GM23338 (cell line): ENCODE measurements around the gene PCYT1A. TPM values are rescaled to one million over a fixed set of nuclear protein-coding genes. Genes with fewer than 3 reads are reported as not detected.

ENCODE experiments used
- ATAC-seq: fragments of 200-7000 bp; cut with Tn5 transposase; 3 replicates; pipeline ENCODE4 v1.9.1; 2020
- DNase-seq: peaks from one replicate; pipeline ENCODE4 v3.0.0-alpha.2; 2015; ENCODE audit warnings: low spot score
- H2AFZ ChIP-seq: fragments of 200-600 bp; sonication (generic); 2 replicates; pipeline ENCODE4 v1.8.0; 2016; ENCODE audit warnings: antibody characterized with exemption, mild to moderate bottlenecking, moderate library complexity
- H3F3A ChIP-seq: fragments of 200-600 bp; sonication (generic); replicated peaks from 2 replicates; pipeline ENCODE4 v1.8.0; 2017; ENCODE audit warnings: antibody characterized with exemption, mixed run types, low read depth
- H3K27ac ChIP-seq: fragments of 200-600 bp; sonication (generic); 2 replicates; pipeline ENCODE4 v1.6.1; 2016; ENCODE audit warnings: low read depth
- H3K27me3 ChIP-seq: fragments of 200-600 bp; sonication (generic); 2 replicates; pipeline ENCODE4 v1.8.0; 2016; ENCODE audit warnings: mild to moderate bottlenecking, mixed run types, moderate library complexity; ENCODE audit not compliant: insufficient read depth
- H3K36me3 ChIP-seq: fragments of 200-600 bp; sonication (generic); 2 replicates; pipeline ENCODE4 v1.8.0; 2016; ENCODE audit warnings: mild to moderate bottlenecking; ENCODE audit not compliant: insufficient read depth
- H3K4me1 ChIP-seq: fragments of 200-600 bp; sonication (generic); 2 replicates; pipeline ENCODE4 v1.8.0; 2016; ENCODE audit warnings: mild to moderate bottlenecking, moderate library complexity; ENCODE audit not compliant: insufficient read depth
- H3K4me2 ChIP-seq: fragments of 200-600 bp; sonication (generic); 2 replicates; pipeline ENCODE4 v1.7.1; 2017; ENCODE audit warnings: mixed run types
- H3K4me3 ChIP-seq: fragments of 200-600 bp; sonication (generic); 2 replicates; pipeline ENCODE4 v1.6.1; 2016; ENCODE audit warnings: mixed run types
- H3K79me2 ChIP-seq: fragments of 200-600 bp; sonication (generic); replicated peaks from 2 replicates; pipeline ENCODE4 v1.8.0; 2017; ENCODE audit warnings: mild to moderate bottlenecking; ENCODE audit not compliant: insufficient read depth
- H3K9me2 ChIP-seq: fragments of 200-600 bp; sonication (generic); 2 replicates; pipeline ENCODE4 v1.8.0; 2017; ENCODE audit not compliant: insufficient read depth
- H4K20me1 ChIP-seq: fragments of 200-600 bp; sonication (generic); replicated peaks from 2 replicates; pipeline ENCODE4 v1.8.0; 2017; ENCODE audit warnings: mild to moderate bottlenecking; ENCODE audit not compliant: insufficient read depth
- H3K27ac Mint-ChIP-seq: 2 replicates; pipeline ENCODE4 v1.8.0; 2020; ENCODE audit warnings: inconsistent platforms, mild to moderate bottlenecking, moderate library complexity, mixed read lengths
- H3K27me3 Mint-ChIP-seq: 3 replicates; pipeline ENCODE4 v1.8.0; 2022; ENCODE audit warnings: low read depth, mild to moderate bottlenecking, moderate library complexity, mixed read lengths, inconsistent platforms; ENCODE audit not compliant: insufficient read depth, poor library complexity
- H3K36me3 Mint-ChIP-seq: 3 replicates; pipeline ENCODE4 v1.8.0; 2021; ENCODE audit warnings: low read depth, mild to moderate bottlenecking, inconsistent platforms, moderate library complexity, mixed read lengths
- H3K4me1 Mint-ChIP-seq: 3 replicates; pipeline ENCODE4 v1.8.0; 2020; ENCODE audit warnings: mild to moderate bottlenecking, inconsistent platforms, mixed read lengths
- H3K4me3 Mint-ChIP-seq: 3 replicates; pipeline ENCODE4 v1.8.0; 2021; ENCODE audit warnings: moderate library complexity, mild to moderate bottlenecking, inconsistent platforms, mixed read lengths
- H3K9me3 Mint-ChIP-seq: 3 replicates; pipeline ENCODE4 v1.8.0; 2020; ENCODE audit warnings: moderate library complexity, mild to moderate bottlenecking, inconsistent platforms, mixed read lengths
- CREB1 ChIP-seq: fragments of 250-450 bp; sonication (Bioruptor Pico); IDR thresholded peaks from 2 replicates; pipeline ENCODE4 v1.5.0; 2020; ENCODE audit warnings: low read depth, mild to moderate bottlenecking, moderate library complexity
- ETS1 ChIP-seq: IDR thresholded peaks from 2 replicates; pipeline ENCODE4 v1.6.1; 2016; ENCODE audit warnings: antibody characterized with exemption
- EZH2 ChIP-seq: fragments of 200-600 bp; sonication (generic); IDR thresholded peaks from one replicate; pipeline ENCODE4 v1.8.0; 2017; ENCODE audit warnings: antibody characterized with exemption, mild to moderate bottlenecking, low read depth; ENCODE audit not compliant: unreplicated experiment
- EZH2phosphoT487 ChIP-seq: fragments of 200-600 bp; sonication (generic); IDR thresholded peaks from one replicate; pipeline ENCODE4 v1.8.1; 2018; ENCODE audit warnings: antibody characterized with exemption; ENCODE audit not compliant: unreplicated experiment
- JUNB ChIP-seq: IDR thresholded peaks from one replicate; pipeline ENCODE4 v1.6.1; 2016; ENCODE audit warnings: antibody characterized with exemption; ENCODE audit not compliant: unreplicated experiment
- NANOG ChIP-seq: IDR thresholded peaks from 2 replicates; pipeline ENCODE4 v1.6.1; 2016; ENCODE audit warnings: antibody characterized with exemption, borderline replicate concordance
- POLR2AphosphoS5 ChIP-seq: IDR thresholded peaks from 2 replicates; pipeline ENCODE4 v1.6.1; 2016; ENCODE audit warnings: antibody characterized with exemption, low read depth
- STAT1 ChIP-seq: IDR thresholded peaks from one replicate; pipeline ENCODE4 v1.6.1; 2016; ENCODE audit warnings: antibody characterized with exemption; ENCODE audit not compliant: unreplicated experiment
- ZNF114 ChIP-seq: fragments of 250-450 bp; sonication (Bioruptor Pico); IDR thresholded peaks from 2 replicates; pipeline ENCODE4 v1.5.0; 2020; ENCODE audit warnings: mild to moderate bottlenecking, moderate library complexity
- ZNF331 ChIP-seq: fragments of 250-450 bp; sonication (Bioruptor Pico); IDR thresholded peaks from 2 replicates; pipeline ENCODE4 v1.5.0; 2020; ENCODE audit warnings: low read depth, mild to moderate bottlenecking, moderate library complexity
- polyA plus RNA-seq: library from polyadenylated mRNA; unstranded; fragments of >200 nt; fragmentation: Nextera tagmentation; extraction: Ambion mirVana; gene quantifications from 2 replicates; pipeline ENCODE4 v1.2.1, GENCODE V29; 2016
- total RNA-seq: library from RNA; depleted of rRNA; stranded (reverse); fragments of >200 nt; shearing (Covaris generic); gene quantifications from 2 replicates; pipeline ENCODE4 v1.2.3, GENCODE V29; 2014
- TF ChIP-seq, protein P1 (sequence below): IDR thresholded peaks from one replicate; pipeline ENCODE4 v1.6.1; 2018; ENCODE audit warnings: antibody characterized with exemption; ENCODE audit not compliant: unreplicated experiment
- TF ChIP-seq, protein P2 (sequence below): fragments of 250-450 bp; sonication (Bioruptor Pico); IDR thresholded peaks from 2 replicates; pipeline ENCODE4 v1.5.0; 2020; ENCODE audit warnings: mild to moderate bottlenecking, moderate library complexity
- TF ChIP-seq, protein P3 (sequence below), 2 experiments: fragments of 200-600 bp in 1 of 2; sonication (generic) in 1 of 2; conservative IDR thresholded peaks; 2 replicates each; pipeline versions ENCODE4 v1.5.1 to v1.6.1; 2016 to 2017; ENCODE audit warnings: antibody characterized with exemption in 2 of 2, low read depth in 2 of 2, mild to moderate bottlenecking in 2 of 2, moderate library complexity in 1 of 2

The PCYT1A gene
- total and polyA plus RNA-seq, 2 experiments from 2014 or later = 11.6 to 35.8 TPM

- Histone ChIP-seq H3K4me3 (no peak overlapping the region), H3K27ac (no peak overlapping the region), H3K79me2 (no peaks in the 10 kb centered on the region), H3K27me3 (no peaks in the 10 kb centered on the region), H4K20me1 (no peaks in the 10 kb centered on the region), H3F3A (0 out of 2 replicates have a peak, but pooled peaks cover 3% of the 10 kb centered on the region), H3K4me1 (no peaks in the 10 kb centered on the region; the same call in 1 of the 2 replicates), H2AFZ (no peak overlapping the region; the same call in 1 of the 2 replicates), H3K9me2 (no peaks in the 10 kb centered on the region), H3K36me3 (no peaks in the 10 kb centered on the region), H3K4me2 (no peak overlapping the region)
- H3K4me3 Mint-ChIP-seq = no peak overlapping the region
- ATAC-seq = no peak
- peaks cover 16% of the 10 kb centered on the region; the same call in 2 of the 3 replicates for H3K4me1 Mint-ChIP-seq
- H3K27ac Mint-ChIP-seq = no peak overlapping the region
- no peaks in the 10 kb centered on the region for H3K9me3 Mint-ChIP-seq
- no peak for TF ChIP-seq ZNF114 (CRISPR knock-in tag)
- TF ChIP-seq ETS1 = no peak
- no peak for TF ChIP-seq NANOG
- no peak for TF ChIP-seq EZH2
- TF ChIP-seq, protein P1, sequence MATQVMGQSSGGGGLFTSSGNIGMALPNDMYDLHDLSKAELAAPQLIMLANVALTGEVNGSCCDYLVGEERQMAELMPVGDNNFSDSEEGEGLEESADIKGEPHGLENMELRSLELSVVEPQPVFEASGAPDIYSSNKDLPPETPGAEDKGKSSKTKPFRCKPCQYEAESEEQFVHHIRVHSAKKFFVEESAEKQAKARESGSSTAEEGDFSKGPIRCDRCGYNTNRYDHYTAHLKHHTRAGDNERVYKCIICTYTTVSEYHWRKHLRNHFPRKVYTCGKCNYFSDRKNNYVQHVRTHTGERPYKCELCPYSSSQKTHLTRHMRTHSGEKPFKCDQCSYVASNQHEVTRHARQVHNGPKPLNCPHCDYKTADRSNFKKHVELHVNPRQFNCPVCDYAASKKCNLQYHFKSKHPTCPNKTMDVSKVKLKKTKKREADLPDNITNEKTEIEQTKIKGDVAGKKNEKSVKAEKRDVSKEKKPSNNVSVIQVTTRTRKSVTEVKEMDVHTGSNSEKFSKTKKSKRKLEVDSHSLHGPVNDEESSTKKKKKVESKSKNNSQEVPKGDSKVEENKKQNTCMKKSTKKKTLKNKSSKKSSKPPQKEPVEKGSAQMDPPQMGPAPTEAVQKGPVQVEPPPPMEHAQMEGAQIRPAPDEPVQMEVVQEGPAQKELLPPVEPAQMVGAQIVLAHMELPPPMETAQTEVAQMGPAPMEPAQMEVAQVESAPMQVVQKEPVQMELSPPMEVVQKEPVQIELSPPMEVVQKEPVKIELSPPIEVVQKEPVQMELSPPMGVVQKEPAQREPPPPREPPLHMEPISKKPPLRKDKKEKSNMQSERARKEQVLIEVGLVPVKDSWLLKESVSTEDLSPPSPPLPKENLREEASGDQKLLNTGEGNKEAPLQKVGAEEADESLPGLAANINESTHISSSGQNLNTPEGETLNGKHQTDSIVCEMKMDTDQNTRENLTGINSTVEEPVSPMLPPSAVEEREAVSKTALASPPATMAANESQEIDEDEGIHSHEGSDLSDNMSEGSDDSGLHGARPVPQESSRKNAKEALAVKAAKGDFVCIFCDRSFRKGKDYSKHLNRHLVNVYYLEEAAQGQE = no peak
- no peak for TF ChIP-seq CREB1 (CRISPR knock-in tag)
- TF ChIP-seq STAT1 = no peak
- TF ChIP-seq ZNF331 = no peak
- TF ChIP-seq EZH2phosphoT487 = no peak
- TF ChIP-seq POLR2AphosphoS5 = no peak
- TF ChIP-seq, protein P2, sequence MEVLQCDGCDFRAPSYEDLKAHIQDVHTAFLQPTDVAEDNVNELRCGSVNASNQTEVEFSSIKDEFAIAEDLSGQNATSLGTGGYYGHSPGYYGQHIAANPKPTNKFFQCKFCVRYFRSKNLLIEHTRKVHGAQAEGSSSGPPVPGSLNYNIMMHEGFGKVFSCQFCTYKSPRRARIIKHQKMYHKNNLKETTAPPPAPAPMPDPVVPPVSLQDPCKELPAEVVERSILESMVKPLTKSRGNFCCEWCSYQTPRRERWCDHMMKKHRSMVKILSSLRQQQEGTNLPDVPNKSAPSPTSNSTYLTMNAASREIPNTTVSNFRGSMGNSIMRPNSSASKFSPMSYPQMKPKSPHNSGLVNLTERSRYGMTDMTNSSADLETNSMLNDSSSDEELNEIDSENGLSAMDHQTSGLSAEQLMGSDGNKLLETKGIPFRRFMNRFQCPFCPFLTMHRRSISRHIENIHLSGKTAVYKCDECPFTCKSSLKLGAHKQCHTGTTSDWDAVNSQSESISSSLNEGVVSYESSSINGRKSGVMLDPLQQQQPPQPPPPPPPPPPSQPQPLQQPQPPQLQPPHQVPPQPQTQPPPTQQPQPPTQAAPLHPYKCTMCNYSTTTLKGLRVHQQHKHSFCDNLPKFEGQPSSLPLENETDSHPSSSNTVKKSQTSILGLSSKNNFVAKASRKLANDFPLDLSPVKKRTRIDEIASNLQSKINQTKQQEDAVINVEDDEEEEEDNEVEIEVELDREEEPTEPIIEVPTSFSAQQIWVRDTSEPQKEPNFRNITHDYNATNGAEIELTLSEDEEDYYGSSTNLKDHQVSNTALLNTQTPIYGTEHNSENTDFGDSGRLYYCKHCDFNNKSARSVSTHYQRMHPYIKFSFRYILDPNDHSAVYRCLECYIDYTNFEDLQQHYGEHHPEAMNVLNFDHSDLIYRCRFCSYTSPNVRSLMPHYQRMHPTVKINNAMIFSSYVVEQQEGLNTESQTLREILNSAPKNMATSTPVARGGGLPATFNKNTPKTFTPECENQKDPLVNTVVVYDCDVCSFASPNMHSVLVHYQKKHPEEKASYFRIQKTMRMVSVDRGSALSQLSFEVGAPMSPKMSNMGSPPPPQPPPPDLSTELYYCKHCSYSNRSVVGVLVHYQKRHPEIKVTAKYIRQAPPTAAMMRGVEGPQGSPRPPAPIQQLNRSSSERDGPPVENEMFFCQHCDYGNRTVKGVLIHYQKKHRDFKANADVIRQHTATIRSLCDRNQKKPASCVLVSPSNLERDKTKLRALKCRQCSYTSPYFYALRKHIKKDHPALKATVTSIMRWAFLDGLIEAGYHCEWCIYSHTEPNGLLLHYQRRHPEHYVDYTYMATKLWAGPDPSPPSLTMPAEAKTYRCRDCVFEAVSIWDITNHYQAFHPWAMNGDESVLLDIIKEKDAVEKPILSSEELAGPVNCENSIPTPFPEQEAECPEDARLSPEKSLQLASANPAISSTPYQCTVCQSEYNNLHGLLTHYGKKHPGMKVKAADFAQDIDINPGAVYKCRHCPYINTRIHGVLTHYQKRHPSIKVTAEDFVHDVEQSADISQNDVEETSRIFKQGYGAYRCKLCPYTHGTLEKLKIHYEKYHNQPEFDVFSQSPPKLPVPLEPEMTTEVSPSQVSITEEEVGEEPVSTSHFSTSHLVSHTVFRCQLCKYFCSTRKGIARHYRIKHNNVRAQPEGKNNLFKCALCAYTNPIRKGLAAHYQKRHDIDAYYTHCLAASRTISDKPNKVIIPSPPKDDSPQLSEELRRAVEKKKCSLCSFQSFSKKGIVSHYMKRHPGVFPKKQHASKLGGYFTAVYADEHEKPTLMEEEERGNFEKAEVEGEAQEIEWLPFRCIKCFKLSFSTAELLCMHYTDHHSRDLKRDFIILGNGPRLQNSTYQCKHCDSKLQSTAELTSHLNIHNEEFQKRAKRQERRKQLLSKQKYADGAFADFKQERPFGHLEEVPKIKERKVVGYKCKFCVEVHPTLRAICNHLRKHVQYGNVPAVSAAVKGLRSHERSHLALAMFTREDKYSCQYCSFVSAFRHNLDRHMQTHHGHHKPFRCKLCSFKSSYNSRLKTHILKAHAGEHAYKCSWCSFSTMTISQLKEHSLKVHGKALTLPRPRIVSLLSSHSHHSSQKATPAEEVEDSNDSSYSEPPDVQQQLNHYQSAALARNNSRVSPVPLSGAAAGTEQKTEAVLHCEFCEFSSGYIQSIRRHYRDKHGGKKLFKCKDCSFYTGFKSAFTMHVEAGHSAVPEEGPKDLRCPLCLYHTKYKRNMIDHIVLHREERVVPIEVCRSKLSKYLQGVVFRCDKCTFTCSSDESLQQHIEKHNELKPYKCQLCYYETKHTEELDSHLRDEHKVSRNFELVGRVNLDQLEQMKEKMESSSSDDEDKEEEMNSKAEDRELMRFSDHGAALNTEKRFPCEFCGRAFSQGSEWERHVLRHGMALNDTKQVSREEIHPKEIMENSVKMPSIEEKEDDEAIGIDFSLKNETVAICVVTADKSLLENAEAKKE (CRISPR knock-in tag) = no peak
- TF ChIP-seq, protein P3, sequence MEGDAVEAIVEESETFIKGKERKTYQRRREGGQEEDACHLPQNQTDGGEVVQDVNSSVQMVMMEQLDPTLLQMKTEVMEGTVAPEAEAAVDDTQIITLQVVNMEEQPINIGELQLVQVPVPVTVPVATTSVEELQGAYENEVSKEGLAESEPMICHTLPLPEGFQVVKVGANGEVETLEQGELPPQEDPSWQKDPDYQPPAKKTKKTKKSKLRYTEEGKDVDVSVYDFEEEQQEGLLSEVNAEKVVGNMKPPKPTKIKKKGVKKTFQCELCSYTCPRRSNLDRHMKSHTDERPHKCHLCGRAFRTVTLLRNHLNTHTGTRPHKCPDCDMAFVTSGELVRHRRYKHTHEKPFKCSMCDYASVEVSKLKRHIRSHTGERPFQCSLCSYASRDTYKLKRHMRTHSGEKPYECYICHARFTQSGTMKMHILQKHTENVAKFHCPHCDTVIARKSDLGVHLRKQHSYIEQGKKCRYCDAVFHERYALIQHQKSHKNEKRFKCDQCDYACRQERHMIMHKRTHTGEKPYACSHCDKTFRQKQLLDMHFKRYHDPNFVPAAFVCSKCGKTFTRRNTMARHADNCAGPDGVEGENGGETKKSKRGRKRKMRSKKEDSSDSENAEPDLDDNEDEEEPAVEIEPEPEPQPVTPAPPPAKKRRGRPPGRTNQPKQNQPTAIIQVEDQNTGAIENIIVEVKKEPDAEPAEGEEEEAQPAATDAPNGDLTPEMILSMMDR (conservative IDR thresholded peaks at IDR 0.05; ENCODE audit: low read depth in 2 of 2) = no peak
- TF ChIP-seq JUNB = no peak
- no peaks in the 10 kb centered on the region for H3K36me3 Mint-ChIP-seq
- no peak for DNase-seq
- H3K27me3 Mint-ChIP-seq = peaks cover 5% of the 10 kb centered on the region
Observed at GRCh38 chr3:196195664-196196265, 91.8 kb downstream of the PCYT1A start.
